BLaER1 (cell line): ENCODE data around the gene GPRC6A.

Source experiments
- H3K27ac ChIP-seq: shearing (Covaris generic); formaldehyde crosslinking; 2 replicates; pipeline ENCODE4 v1.8.1; 2022
- H3K27me3 ChIP-seq: shearing (Covaris generic); formaldehyde crosslinking; 2 replicates; pipeline ENCODE4 v1.8.1; 2022
- H3K36me3 ChIP-seq: shearing (Covaris generic); formaldehyde crosslinking; 2 replicates; pipeline ENCODE4 v1.8.1; 2022
- H3K4me1 ChIP-seq: shearing (Covaris generic); formaldehyde crosslinking; 2 replicates; pipeline ENCODE4 v1.8.1; 2022
- H3K4me2 ChIP-seq: shearing (Covaris generic); formaldehyde crosslinking; 2 replicates; pipeline ENCODE4 v1.8.1; 2022
- H3K4me3 ChIP-seq: shearing (Covaris generic); formaldehyde crosslinking; 2 replicates; pipeline ENCODE4 v1.8.1; 2022
- H3K9ac ChIP-seq: shearing (Covaris generic); formaldehyde crosslinking; 2 replicates; pipeline ENCODE4 v1.8.1; 2022
- H3K9me3 ChIP-seq: shearing (Covaris generic); formaldehyde crosslinking; 2 replicates; pipeline ENCODE4 v1.8.1; 2022
- H4K20me1 ChIP-seq: shearing (Covaris generic); formaldehyde crosslinking; 2 replicates; pipeline ENCODE4 v1.8.1; 2022
- Cebpa-rat ChIP-seq: shearing (Covaris generic); IDR thresholded peaks from 2 replicates; pipeline ENCODE4 v1.8.1; 2022

GPRC6A gene

DNA sequence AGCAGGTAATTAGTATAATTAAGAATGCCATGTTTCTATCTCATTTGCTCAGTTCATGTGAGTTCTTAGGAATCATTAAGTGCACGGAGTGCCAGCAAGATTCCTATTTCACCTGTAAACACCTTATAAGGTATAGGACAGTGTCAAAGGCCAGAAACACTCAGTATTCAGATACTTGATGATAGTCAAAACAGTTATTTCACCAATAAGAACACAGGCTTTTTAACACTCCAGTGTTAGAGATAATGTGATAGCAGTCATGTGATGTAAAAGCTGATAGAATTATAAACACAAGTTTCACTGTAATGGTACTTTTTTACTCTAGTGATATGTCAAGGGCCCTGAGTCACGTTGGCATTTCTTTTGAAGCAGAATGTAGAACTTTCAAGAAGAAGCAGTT lies at the start of gene GPRC6A:
Gene GPRC6A (minus strand): TSS at position 101 of the 400 bp plus-strand sequence. CDS start 70 bp downstream, at position 31.
- Histone ChIP-seq H3K27ac (no peak within 1 kb of the TSS), H3K4me1 (no peaks in the 10 kb centered on the region), H3K27me3 (no peaks in the 10 kb centered on the region), H4K20me1 (no peaks in the 10 kb centered on the region), H3K4me2 (no peak within 1 kb of the TSS), H3K9ac (no peak within 1 kb of the TSS), H3K36me3 (no peaks in the 10 kb centered on the region), H3K9me3 (no peaks in the 10 kb centered on the region), H3K4me3 (no peak within 1 kb of the TSS)
- no peak for TF ChIP-seq Cebpa-rat

DNA sequence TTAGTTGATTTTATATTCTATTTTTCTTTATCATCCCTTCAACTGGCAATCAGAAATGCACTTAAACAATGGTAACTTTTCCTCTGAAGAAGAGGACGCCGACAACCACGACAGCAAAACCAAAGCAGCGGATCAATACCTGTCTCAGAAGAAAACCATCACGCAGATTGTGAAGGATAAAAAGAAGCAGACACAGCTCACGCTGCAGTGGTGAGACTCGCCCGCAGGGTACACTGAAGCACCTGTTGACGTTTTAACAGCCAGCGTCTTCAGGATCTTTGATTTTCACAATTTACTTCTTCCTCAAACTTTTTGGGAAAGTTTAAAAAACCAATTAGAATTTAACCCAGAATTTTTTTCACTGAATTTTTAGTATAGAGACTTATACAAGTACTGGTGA lies 48.9 kb upstream of the GPRC6A start:
- Histone ChIP-seq H3K27me3 (no peaks in the 10 kb centered on the region), H3K4me2 (no peak overlapping the region), H3K36me3 (no peaks in the 10 kb centered on the region), H3K4me1 (no peaks in the 10 kb centered on the region), H4K20me1 (no peaks in the 10 kb centered on the region), H3K9me3 (peaks cover 2% of the 10 kb centered on the region; the same call in 1 of the 2 replicates), H3K4me3 (no peak overlapping the region), H3K27ac (no peak overlapping the region), H3K9ac (no peak overlapping the region)
- no peak for TF ChIP-seq Cebpa-rat

DNA sequence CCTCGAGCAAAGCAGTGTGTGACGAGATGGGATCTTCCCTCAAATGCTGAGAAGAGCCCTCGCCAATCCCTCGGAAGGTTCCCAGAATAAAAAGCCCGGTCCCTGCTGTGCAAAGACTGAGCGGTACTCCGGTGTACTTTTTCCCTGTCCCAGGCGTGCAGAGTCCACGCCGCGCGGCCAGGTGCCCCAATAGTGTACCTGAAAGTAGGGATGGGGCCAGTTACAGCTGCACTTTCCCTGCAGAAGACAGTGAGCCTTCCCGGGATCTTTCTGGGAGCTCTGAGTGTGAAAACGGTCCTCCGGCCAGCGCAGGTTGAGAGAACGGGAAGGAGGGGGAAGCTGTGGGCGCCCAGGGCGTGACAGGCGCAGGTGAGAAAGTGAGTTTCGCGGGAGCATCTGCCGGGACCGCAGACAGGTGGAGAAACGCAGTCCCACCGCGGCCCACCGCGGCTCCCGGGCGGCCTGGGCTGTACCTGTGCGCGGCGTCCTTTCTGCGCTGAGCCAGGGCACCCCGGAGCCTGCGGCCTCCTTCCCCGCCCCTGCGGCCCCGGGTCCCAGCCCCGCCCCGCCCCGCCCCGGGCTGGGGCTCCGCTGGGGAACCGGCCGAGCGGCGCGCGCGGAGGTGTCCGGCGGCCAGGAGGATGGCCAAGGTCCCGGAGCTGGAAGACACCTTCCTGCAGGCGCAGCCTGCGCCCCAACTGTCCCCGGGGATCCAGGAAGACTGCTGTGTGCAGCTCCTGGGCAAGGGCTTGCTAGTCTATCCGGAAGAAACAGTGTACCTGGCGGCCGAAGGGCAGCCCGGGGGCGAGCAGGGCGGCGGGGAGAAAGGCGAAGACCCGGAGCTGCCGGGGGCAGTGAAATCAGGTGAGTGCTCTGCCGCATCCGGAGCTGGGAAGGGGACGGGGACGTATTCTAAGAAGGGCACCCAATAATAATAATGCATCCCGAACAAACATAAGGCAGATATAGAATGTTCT lies 48.0 kb upstream of the GPRC6A start, which contains the start of gene RFX6:
Gene RFX6 (plus strand): TSS at position 608 of the 977 bp plus-strand sequence. CDS start 34 bp downstream, at position 642.
- Histone ChIP-seq H3K4me2 (no peak within 1 kb of the TSS), H3K9ac (no peak within 1 kb of the TSS), H3K27ac (no peak within 1 kb of the TSS), H3K4me1 (no peaks in the 10 kb centered on the region), H4K20me1 (no peaks in the 10 kb centered on the region), H3K27me3 (no peaks in the 10 kb centered on the region), H3K4me3 (no peak within 1 kb of the TSS), H3K36me3 (no peaks in the 10 kb centered on the region), H3K9me3 (peaks cover 5% of the 10 kb centered on the region; the same call in 1 of the 2 replicates)
- no peak for TF ChIP-seq Cebpa-rat

- Histone ChIP-seq H3K27me3 (no peaks in the 10 kb centered on the region), H3K4me3 (no peak overlapping the region), H3K9ac (no peak overlapping the region), H3K36me3 (no peaks in the 10 kb centered on the region), H3K27ac (no peak overlapping the region), H3K4me2 (no peak overlapping the region), H3K9me3 (peaks cover 5% of the 10 kb centered on the region; the same call in 1 of the 2 replicates), H4K20me1 (no peaks in the 10 kb centered on the region), H3K4me1 (no peaks in the 10 kb centered on the region)
- TF ChIP-seq Cebpa-rat, result no peak
Observed at GRCh38 chr6:116876107-116876506, 47.2 kb upstream of the GPRC6A start.

DNA sequence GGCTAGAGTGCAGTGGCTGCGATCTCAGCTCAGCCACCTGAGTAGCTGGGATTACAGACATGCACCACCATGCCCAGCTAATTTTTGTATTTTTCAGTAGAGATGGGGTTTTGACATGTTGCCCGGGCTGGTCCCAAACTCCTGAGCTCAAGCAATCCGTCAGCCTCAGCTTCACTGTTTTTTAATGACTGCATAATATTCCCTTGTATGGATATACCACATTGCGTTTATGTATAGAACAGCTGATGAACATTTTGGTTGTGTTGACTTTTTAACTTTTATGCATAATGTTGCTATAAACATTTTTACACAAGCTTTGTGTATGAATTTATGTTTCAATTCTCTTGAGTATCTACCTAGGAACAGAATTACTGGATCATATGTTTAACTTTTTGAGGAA lies 43.9 kb upstream of the GPRC6A start:
- no peak for TF ChIP-seq Cebpa-rat
- no peak overlapping the region for H3K27ac ChIP-seq
- H3K36me3 ChIP-seq, result no peaks in the 10 kb centered on the region
- H3K9ac ChIP-seq, result no peak overlapping the region
- no peaks in the 10 kb centered on the region for H4K20me1 ChIP-seq
- H3K4me2 ChIP-seq, result no peak overlapping the region
- no peaks in the 10 kb centered on the region for H3K27me3 ChIP-seq
- peaks cover 5% of the 10 kb centered on the region; the same call in 1 of the 2 replicates for H3K9me3 ChIP-seq
- no peaks in the 10 kb centered on the region for H3K4me1 ChIP-seq
- H3K4me3 ChIP-seq, result no peak overlapping the region

- no peaks in the 10 kb centered on the region for H3K36me3 ChIP-seq
- H3K27ac ChIP-seq, result no peak overlapping the region
- no peaks in the 10 kb centered on the region for H4K20me1 ChIP-seq
- TF ChIP-seq Cebpa-rat, result no peak
- no peaks in the 10 kb centered on the region for H3K9me3 ChIP-seq
- no peaks in the 10 kb centered on the region for H3K4me1 ChIP-seq
- H3K9ac ChIP-seq, result no peak overlapping the region
- no peaks in the 10 kb centered on the region for H3K27me3 ChIP-seq
- no peak overlapping the region for H3K4me2 ChIP-seq
- no peak overlapping the region for H3K4me3 ChIP-seq
Observed at GRCh38 chr6:116866281-116866871, 37.5 kb upstream of the GPRC6A start.

DNA sequence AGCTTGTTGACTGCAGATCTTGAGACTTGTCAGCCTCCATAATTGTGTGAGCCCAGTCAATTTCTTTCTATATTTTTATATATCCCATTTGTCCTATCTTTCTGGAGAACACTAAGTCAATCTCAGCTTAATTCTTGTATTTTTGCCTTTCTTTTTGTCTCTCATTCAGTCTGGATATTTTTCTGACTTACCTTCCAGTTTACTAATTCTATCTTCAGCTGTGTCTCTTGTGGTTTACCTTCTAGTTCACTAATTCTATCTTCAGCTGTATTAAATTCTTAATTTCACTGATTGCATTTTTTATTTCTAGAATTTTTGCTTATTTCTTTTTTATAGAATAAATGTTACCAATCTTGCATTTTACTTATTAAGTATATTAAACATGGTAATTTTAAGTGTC lies 30.4 kb upstream of the GPRC6A start:
- Histone ChIP-seq H3K27ac (no peak overlapping the region), H3K36me3 (no peaks in the 10 kb centered on the region), H3K9ac (no peak overlapping the region), H3K4me1 (no peaks in the 10 kb centered on the region), H3K4me2 (no peak overlapping the region), H3K9me3 (peaks cover 14% of the 10 kb centered on the region), H3K27me3 (no peaks in the 10 kb centered on the region), H4K20me1 (no peaks in the 10 kb centered on the region), H3K4me3 (no peak overlapping the region)
- TF ChIP-seq Cebpa-rat, result no peak

- no peak overlapping the region for H3K9ac ChIP-seq
- no peak overlapping the region for H3K27ac ChIP-seq
- H3K4me2 ChIP-seq, result no peak overlapping the region
- no peaks in the 10 kb centered on the region for H3K4me1 ChIP-seq
- no peaks in the 10 kb centered on the region for H3K27me3 ChIP-seq
- H4K20me1 ChIP-seq, result no peaks in the 10 kb centered on the region
- TF ChIP-seq Cebpa-rat, result no peak
- no peaks in the 10 kb centered on the region for H3K36me3 ChIP-seq
- H3K9me3 ChIP-seq, result peaks cover 22% of the 10 kb centered on the region
- H3K4me3 ChIP-seq, result no peak overlapping the region
Observed at GRCh38 chr6:116858060-116858459, 29.2 kb upstream of the GPRC6A start.

DNA sequence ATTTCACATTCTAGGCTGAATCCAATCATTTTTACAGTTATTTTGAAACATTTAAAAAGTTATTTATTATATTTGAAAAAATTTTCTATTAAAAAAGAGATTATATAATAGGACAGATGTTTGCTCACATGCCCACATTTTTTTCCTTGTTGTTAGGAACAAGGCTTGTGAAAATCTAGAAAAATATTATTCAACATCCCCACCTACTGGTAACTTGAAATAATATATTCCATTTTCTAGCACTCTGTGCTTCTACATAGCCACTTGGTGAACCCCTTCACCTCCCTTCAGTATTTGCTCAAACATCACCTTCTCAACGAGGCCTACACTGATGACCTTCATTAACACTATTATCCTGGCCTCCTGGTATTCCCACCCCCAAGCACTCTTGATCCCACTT lies 18.3 kb upstream of the GPRC6A start:
- 0 out of 2 replicates have a peak, but pooled peaks cover 3% of the 10 kb centered on the region for H3K9me3 ChIP-seq
- no peaks in the 10 kb centered on the region for H3K36me3 ChIP-seq
- no peak for TF ChIP-seq Cebpa-rat
- no peak overlapping the region for H3K4me3 ChIP-seq
- H3K4me1 ChIP-seq, result no peaks in the 10 kb centered on the region
- H3K4me2 ChIP-seq, result no peak overlapping the region
- no peaks in the 10 kb centered on the region for H3K27me3 ChIP-seq
- no peak overlapping the region for H3K9ac ChIP-seq
- H3K27ac ChIP-seq, result no peak overlapping the region
- H4K20me1 ChIP-seq, result no peaks in the 10 kb centered on the region

- no peak overlapping the region for H3K27ac ChIP-seq
- no peak overlapping the region for H3K9ac ChIP-seq
- no peak overlapping the region for H3K4me2 ChIP-seq
- H3K4me3 ChIP-seq, result no peak overlapping the region
- no peaks in the 10 kb centered on the region for H3K4me1 ChIP-seq
- TF ChIP-seq Cebpa-rat, result no peak
- no peaks in the 10 kb centered on the region for H3K27me3 ChIP-seq
- no peaks in the 10 kb centered on the region for H3K9me3 ChIP-seq
- H3K36me3 ChIP-seq, result no peaks in the 10 kb centered on the region
- no peaks in the 10 kb centered on the region for H4K20me1 ChIP-seq
Observed at GRCh38 chr6:116842459-116842858, 13.6 kb upstream of the GPRC6A start.
